Endothelial cell of umbilical vein (primary cell): ENCODE measurements around the gene PIK3C2G. TPM values are rescaled to one million over a fixed set of nuclear protein-coding genes. Genes with fewer than 3 reads are reported as not detected.

Experiments used
- BruUV-seq: library from RNA; stranded (reverse); fragments of 400-500 nt; replicated peaks from 2 replicates; lab custom pipeline; 2021; lab: Mats Ljungman, UMichigan
- CTCF ChIA-PET: fragments of 300-600, 350-600 bp; sonication (Branson Sonifier 250); formaldehyde crosslinking; loops from one replicate; lab custom pipeline; 2021; ENCODE audit warnings: antibody characterized with exemption, inconsistent platforms; lab: Charles Lee
- POLR2A ChIA-PET: fragments of 300-600, 350-600 bp; sonication (Branson Sonifier 250); formaldehyde crosslinking; loops from one replicate; lab custom pipeline; 2021; ENCODE audit warnings: antibody characterized with exemption, inconsistent platforms; lab: Charles Lee
- DNase-seq: peaks from one replicate; pipeline ENCODE4 v3.0.0-alpha.2; 2011; ENCODE audit warnings: low read depth, low spot score
- FAIRE-seq: peaks from 2 replicates; lab custom pipeline; 2011; peaks lifted over from hg19 to GRCh38; lab: Jason Lieb, UNC
- H2AFZ ChIP-seq: 2 replicates; pipeline ENCODE4 v1.6.0; 2012; ENCODE audit warnings: low read depth, low read length, control low read depth, inconsistent platforms
- H3K27ac ChIP-seq: 2 replicates; pipeline ENCODE4 v1.5.1; 2011; ENCODE audit warnings: low read depth, mild to moderate bottlenecking, control low read depth, low read length, moderate library complexity; ENCODE audit not compliant: insufficient read depth
- H3K27me3 ChIP-seq, 2 experiments: 2 replicates each; pipeline versions ENCODE4 v1.6.0 to v1.6.1; 2011; ENCODE audit warnings: low read length in 2 of 2, mixed read lengths in 1 of 2; ENCODE audit not compliant: control insufficient read depth in 2 of 2, insufficient read depth in 2 of 2
- H3K36me3 ChIP-seq, 2 experiments: 2 replicates in 1 of 2; 3 replicates in 1 of 2; pipeline ENCODE4 v1.5.1; 2011; ENCODE audit warnings: low read length in 2 of 2, mild to moderate bottlenecking in 1 of 2, moderate library complexity in 1 of 2; ENCODE audit not compliant: control insufficient read depth in 2 of 2, insufficient read depth in 2 of 2; ENCODE audit errors: extremely low read depth in 1 of 2
- H3K4me1 ChIP-seq: 3 replicates; pipeline ENCODE4 v1.5.1; 2011; ENCODE audit warnings: mild to moderate bottlenecking, low read length; ENCODE audit not compliant: control insufficient read depth, insufficient read depth; ENCODE audit errors: extremely low read depth
- H3K4me2 ChIP-seq: 2 replicates; pipeline ENCODE4 v1.6.1; 2011; ENCODE audit warnings: low read length, control low read depth, mixed read lengths; ENCODE audit not compliant: insufficient read depth
- H3K4me3 ChIP-seq, 3 experiments: fragments of 200-600 bp in 1 of 3; sonication (generic), shearing (Covaris generic) in 1 of 3; replicated peaks in 1 of 3; 2 replicates each; pipeline ENCODE4 v1.5.1; 2011 to 2016; ENCODE audit warnings: control low read depth in 3 of 3, low read length in 3 of 3, mild to moderate bottlenecking in 2 of 3, inconsistent platforms in 1 of 3, low read depth in 1 of 3, moderate library complexity in 1 of 3; ENCODE audit not compliant: insufficient read depth in 1 of 3
- H3K79me2 ChIP-seq: 2 replicates; pipeline ENCODE4 v1.6.0; 2012; ENCODE audit warnings: low read length, inconsistent platforms; ENCODE audit not compliant: control insufficient read depth, insufficient read depth
- H3K9ac ChIP-seq: replicated peaks from 2 replicates; pipeline ENCODE3; 2011; ENCODE audit warnings: low read length, control low read depth; ENCODE audit not compliant: insufficient read depth; ENCODE audit errors: extremely low read depth
- H3K9me1 ChIP-seq: replicated peaks from 3 replicates; pipeline ENCODE4 v1.6.0; 2011; ENCODE audit warnings: mild to moderate bottlenecking, low read length; ENCODE audit not compliant: control insufficient read depth, insufficient read depth; ENCODE audit errors: extremely low read depth
- H3K9me3 ChIP-seq: replicated peaks from 2 replicates; pipeline ENCODE4 v1.5.1; 2012; ENCODE audit warnings: low read length, inconsistent platforms; ENCODE audit not compliant: control insufficient read depth, insufficient read depth
- H4K20me1 ChIP-seq: replicated peaks from 2 replicates; pipeline ENCODE3; 2011; ENCODE audit warnings: mild to moderate bottlenecking, low read length; ENCODE audit not compliant: control insufficient read depth, insufficient read depth; ENCODE audit errors: extremely low read depth
- EZH2 ChIP-seq: IDR thresholded peaks from 2 replicates; pipeline ENCODE4 v1.6.1; 2012; ENCODE audit warnings: borderline replicate concordance, low read depth, mild to moderate bottlenecking, moderate library complexity, low read length, inconsistent platforms; ENCODE audit not compliant: severe bottlenecking
- FOS ChIP-seq: IDR thresholded peaks from 2 replicates; pipeline ENCODE4 v1.6.1; 2011; ENCODE audit warnings: mild to moderate bottlenecking, low read length, moderate library complexity, borderline replicate concordance; ENCODE audit not compliant: insufficient read depth
- JUN ChIP-seq: IDR thresholded peaks from 2 replicates; pipeline ENCODE4 v1.6.1; 2011; ENCODE audit warnings: borderline replicate concordance, low read depth; ENCODE audit not compliant: insufficient read length, insufficient read depth
- MAX ChIP-seq: IDR thresholded peaks from 2 replicates; pipeline ENCODE4 v1.6.1; 2011; ENCODE audit not compliant: insufficient read depth, insufficient read length
- MYC ChIP-seq: IDR thresholded peaks from one replicate; pipeline ENCODE4 v1.6.1; 2011; ENCODE audit warnings: mild to moderate bottlenecking, low read depth, low read length
- POLR2A ChIP-seq: IDR thresholded peaks from 2 replicates; pipeline ENCODE4 v1.6.1; 2012; ENCODE audit warnings: low read depth, mild to moderate bottlenecking, control low read depth, low read length
- POLR2AphosphoS5 ChIP-seq: IDR thresholded peaks from 2 replicates; pipeline ENCODE4 v1.6.1; 2012; ENCODE audit warnings: low read depth, mild to moderate bottlenecking, control low read depth, low read length, moderate library complexity; ENCODE audit not compliant: insufficient read depth
- dilution Hi-C: fragments of 300-500 bp; cut with MboI; formaldehyde crosslinking; loops from one replicate; pipeline ENCODE4 v1.15.0; 2019; ENCODE audit warnings: low sequenced_read_pairs; ENCODE audit not compliant: extremely low pct_ligation_motif_present
- intact Hi-C: fragments of 100-400 bp; cut with micrococcal nuclease; formaldehyde crosslinking; loops from one replicate; pipeline ENCODE4 v1.10.0; 2022
- polyA plus RNA-seq, 4 experiments: library from polyadenylated mRNA; depleted of rRNA in 3 of 4; stranded (reverse) in 3 of 4; unstranded in 1 of 4; fragments of >200 nt; gene quantifications; 2 replicates each; pipeline versions ENCODE4 v1.2.1 to v1.2.3, GENCODE V29; 2011 to 2012; ENCODE audit warnings: missing spikeins in 1 of 4
- total RNA-seq: library from RNA; stranded (reverse); gene quantifications from 2 replicates; pipeline ENCODE4 v1.2.3, GENCODE V29; 2021
- TF ChIP-seq, protein P1 (sequence below), 2 donors: IDR thresholded peaks; 1 replicate in 1 of 2; 2 replicates in 1 of 2; pipeline ENCODE4 v1.5.1; 2011; ENCODE audit warnings: low read length in 2 of 2, mild to moderate bottlenecking in 2 of 2, moderate library complexity in 2 of 2, control low read depth in 1 of 2, inconsistent platforms in 1 of 2, low read depth in 1 of 2; ENCODE audit not compliant: insufficient read depth in 1 of 2; ENCODE audit errors: extremely low read depth in 1 of 2

Gene PIK3C2G
- total and polyA plus RNA-seq, 2 donors (not counting 3 experiments of a cell fraction or from before 2014, with no cell fraction given): not detected

- Histone ChIP-seq H3K36me3 (no peaks in the 10 kb centered on the region), H3K4me3 (no peak overlapping the region), H3K9me1 (no peaks in the 10 kb centered on the region), H3K4me2 (no peak overlapping the region), H3K4me1 (no peaks in the 10 kb centered on the region), H3K27ac (no peak overlapping the region), H3K79me2 (no peaks in the 10 kb centered on the region), H3K9me3 (no peaks in the 10 kb centered on the region), H2AFZ (no peak overlapping the region), H3K27me3 (no peaks in the 10 kb centered on the region), H4K20me1 (no peaks in the 10 kb centered on the region), H3K9ac (no peak overlapping the region)
- no peak for TF ChIP-seq MYC
- no peak for TF ChIP-seq POLR2A
- no peak for TF ChIP-seq FOS
- no peak for TF ChIP-seq POLR2AphosphoS5
- TF ChIP-seq EZH2: no peak
- no peak for TF ChIP-seq JUN
- no peak for TF ChIP-seq MAX
- intact Hi-C loops (no loop called here), dilution Hi-C loops (no loop called here)
- POLR2A ChIA-PET: no interaction called here
- DNase-seq: no peak
- CTCF ChIA-PET: no interaction called here
- FAIRE-seq: no peak
- no TSS peak for BruUV-seq
Observed at GRCh38 chr12:18644564-18644963, 383.2 kb downstream of the PIK3C2G start.

- intact Hi-C loops (no loop called here), dilution Hi-C loops (no loop called here)
- DNase-seq: no peak
- no peak for FAIRE-seq
- Histone ChIP-seq H4K20me1 (no peaks in the 10 kb centered on the region), H3K36me3 (no peaks in the 10 kb centered on the region), H3K79me2 (no peaks in the 10 kb centered on the region), H3K27ac (no peak overlapping the region), H3K27me3 (no peaks in the 10 kb centered on the region), H3K9me3 (no peaks in the 10 kb centered on the region), H3K9me1 (no peaks in the 10 kb centered on the region), H3K4me3 (no peak overlapping the region), H3K4me2 (no peak overlapping the region), H2AFZ (no peak overlapping the region), H3K9ac (no peak overlapping the region), H3K4me1 (no peaks in the 10 kb centered on the region)
- no TSS peak for BruUV-seq
- POLR2A ChIA-PET: no interaction called here
- CTCF ChIA-PET: no interaction called here
- TF ChIP-seq POLR2A: no peak
- TF ChIP-seq, protein P1, sequence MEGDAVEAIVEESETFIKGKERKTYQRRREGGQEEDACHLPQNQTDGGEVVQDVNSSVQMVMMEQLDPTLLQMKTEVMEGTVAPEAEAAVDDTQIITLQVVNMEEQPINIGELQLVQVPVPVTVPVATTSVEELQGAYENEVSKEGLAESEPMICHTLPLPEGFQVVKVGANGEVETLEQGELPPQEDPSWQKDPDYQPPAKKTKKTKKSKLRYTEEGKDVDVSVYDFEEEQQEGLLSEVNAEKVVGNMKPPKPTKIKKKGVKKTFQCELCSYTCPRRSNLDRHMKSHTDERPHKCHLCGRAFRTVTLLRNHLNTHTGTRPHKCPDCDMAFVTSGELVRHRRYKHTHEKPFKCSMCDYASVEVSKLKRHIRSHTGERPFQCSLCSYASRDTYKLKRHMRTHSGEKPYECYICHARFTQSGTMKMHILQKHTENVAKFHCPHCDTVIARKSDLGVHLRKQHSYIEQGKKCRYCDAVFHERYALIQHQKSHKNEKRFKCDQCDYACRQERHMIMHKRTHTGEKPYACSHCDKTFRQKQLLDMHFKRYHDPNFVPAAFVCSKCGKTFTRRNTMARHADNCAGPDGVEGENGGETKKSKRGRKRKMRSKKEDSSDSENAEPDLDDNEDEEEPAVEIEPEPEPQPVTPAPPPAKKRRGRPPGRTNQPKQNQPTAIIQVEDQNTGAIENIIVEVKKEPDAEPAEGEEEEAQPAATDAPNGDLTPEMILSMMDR (IDR thresholded peaks at IDR 0.05; ENCODE audit: extremely low read depth in 1 of 2, insufficient read depth in 1 of 2, low read depth in 1 of 2, low read length in 2 of 2): no peak
- no peak for TF ChIP-seq FOS
- TF ChIP-seq POLR2AphosphoS5: no peak
- TF ChIP-seq MYC: no peak
Observed at GRCh38 chr12:18646286-18646890, 385.1 kb downstream of the PIK3C2G start.
